Tibial artery (tissue), 4 donors: Measurements from ENCODE around the gene MRPL40.

Source experiments
- DNase-seq, 2 donors: peaks; one replicate each; pipeline ENCODE4 v3.0.0-alpha.2; 2019
- H3K27ac ChIP-seq, 2 donors: fragments of 200-600 bp; sonication (generic) in 1 of 2; 1 replicate in 1 of 2; 2 replicates in 1 of 2; pipeline ENCODE4 v1.5.1; 2018 to 2019; ENCODE audit warnings: mild to moderate bottlenecking in 1 of 2
- H3K27me3 ChIP-seq, 2 donors: fragments of 200-600 bp; sonication (generic) in 1 of 2; one replicate each; pipeline versions ENCODE4 v1.5.1 to v1.6.0; 2016 to 2019
- H3K36me3 ChIP-seq, 3 donors: fragments of 200-600 bp; sonication (generic) in 2 of 3; one replicate each; pipeline ENCODE4 v1.5.1; 2016 to 2019; ENCODE audit warnings: mild to moderate bottlenecking in 2 of 3
- H3K4me1 ChIP-seq, 4 donors: fragments of 200-600 bp; sonication (generic) in 2 of 4; 1 replicate in 3 of 4; 2 replicates in 1 of 4; pipeline ENCODE4 v1.5.1; 2016 to 2019
- H3K4me3 ChIP-seq, 2 donors: fragments of 200-600 bp; sonication (generic) in 1 of 2; 1 replicate in 1 of 2; 2 replicates in 1 of 2; pipeline ENCODE4 v1.5.1; 2018 to 2019; ENCODE audit warnings: mild to moderate bottlenecking in 2 of 2
- H3K9me3 ChIP-seq, 3 donors: fragments of 200-600 bp; sonication (generic) in 1 of 3; one replicate each; pipeline ENCODE4 v1.5.1; 2016 to 2019
- intact Hi-C: fragments of 100-400 bp; cut with DNase I; formaldehyde crosslinking; loops from one replicate; pipeline ENCODE4 v1.15.0; 2023; ENCODE audit warnings: low total_unique reads
- TF ChIP-seq, protein P1 (sequence below), 2 experiments: fragments of 200-600 bp in 1 of 2; fragments of 450-650 bp in 1 of 2; IDR thresholded peaks; one replicate each; pipeline ENCODE4 v1.5.1; 2017 to 2019; ENCODE audit warnings: antibody characterized with exemption in 2 of 2, mild to moderate bottlenecking in 1 of 2, moderate library complexity in 1 of 2

Gene MRPL40

DNA sequence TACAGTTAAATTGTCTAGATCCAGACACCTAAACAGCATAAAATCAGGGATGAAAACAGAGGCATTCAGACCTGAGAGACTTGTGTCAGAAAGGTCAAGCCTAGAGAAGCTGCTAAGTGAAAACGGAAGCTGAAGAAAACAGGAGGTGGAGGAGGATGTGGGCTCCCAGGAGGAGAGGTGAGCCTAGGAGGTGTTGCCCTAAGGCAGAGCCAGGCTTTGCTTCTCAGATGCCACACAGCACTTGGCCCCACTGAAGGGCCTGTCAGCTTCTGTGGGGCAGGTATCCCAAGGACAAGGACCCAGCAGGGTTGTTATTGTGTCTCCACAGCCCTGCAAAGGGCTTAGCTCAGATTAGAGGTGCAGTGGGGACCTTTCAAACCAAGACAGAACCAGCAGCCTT, 32.2 kb downstream of the MRPL40 start:
- DNase-seq = no peak
- Histone ChIP-seq H3K27ac (no peak overlapping the region), H3K9me3 (no peaks in the 10 kb centered on the region), H3K4me3 (no peak overlapping the region), H3K36me3 (peaks cover 69 to 94% (median 87%) of the 10 kb centered on the region in 3 donors), H3K4me1 (no peaks in the 10 kb centered on the region), H3K27me3 (no peaks in the 10 kb centered on the region)
- TF ChIP-seq, protein P1, sequence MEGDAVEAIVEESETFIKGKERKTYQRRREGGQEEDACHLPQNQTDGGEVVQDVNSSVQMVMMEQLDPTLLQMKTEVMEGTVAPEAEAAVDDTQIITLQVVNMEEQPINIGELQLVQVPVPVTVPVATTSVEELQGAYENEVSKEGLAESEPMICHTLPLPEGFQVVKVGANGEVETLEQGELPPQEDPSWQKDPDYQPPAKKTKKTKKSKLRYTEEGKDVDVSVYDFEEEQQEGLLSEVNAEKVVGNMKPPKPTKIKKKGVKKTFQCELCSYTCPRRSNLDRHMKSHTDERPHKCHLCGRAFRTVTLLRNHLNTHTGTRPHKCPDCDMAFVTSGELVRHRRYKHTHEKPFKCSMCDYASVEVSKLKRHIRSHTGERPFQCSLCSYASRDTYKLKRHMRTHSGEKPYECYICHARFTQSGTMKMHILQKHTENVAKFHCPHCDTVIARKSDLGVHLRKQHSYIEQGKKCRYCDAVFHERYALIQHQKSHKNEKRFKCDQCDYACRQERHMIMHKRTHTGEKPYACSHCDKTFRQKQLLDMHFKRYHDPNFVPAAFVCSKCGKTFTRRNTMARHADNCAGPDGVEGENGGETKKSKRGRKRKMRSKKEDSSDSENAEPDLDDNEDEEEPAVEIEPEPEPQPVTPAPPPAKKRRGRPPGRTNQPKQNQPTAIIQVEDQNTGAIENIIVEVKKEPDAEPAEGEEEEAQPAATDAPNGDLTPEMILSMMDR (IDR thresholded peaks at IDR 0.05) = no peak
- intact Hi-C loops = no loop called here

DNA sequence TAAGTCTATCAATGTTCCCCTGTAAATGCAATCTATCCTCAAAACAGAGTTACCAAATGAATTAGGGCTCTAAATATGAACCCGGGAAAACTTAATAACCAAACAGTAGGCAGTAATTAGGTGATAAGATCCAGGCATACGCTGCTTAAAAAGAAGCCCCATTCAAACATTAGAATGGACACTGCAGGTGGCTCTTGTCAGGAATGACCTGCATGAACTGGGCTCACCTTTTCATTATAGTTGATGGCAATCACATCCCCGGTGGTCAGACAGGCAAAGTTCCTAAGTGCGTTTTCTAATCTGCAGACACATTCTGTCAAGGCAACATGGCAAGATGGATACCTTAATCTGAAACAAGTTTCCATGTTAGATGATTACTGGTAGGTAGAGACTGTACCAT, 32.6 kb downstream of the MRPL40 start:
- Histone ChIP-seq H3K36me3 (peaks cover 73 to 94% (median 88%) of the 10 kb centered on the region in 3 donors), H3K4me1 (no peaks in the 10 kb centered on the region), H3K9me3 (no peaks in the 10 kb centered on the region), H3K27ac (no peak overlapping the region), H3K4me3 (no peak overlapping the region), H3K27me3 (no peaks in the 10 kb centered on the region)
- no peak for DNase-seq
- TF ChIP-seq, protein P1 (IDR thresholded peaks at IDR 0.05) = no peak
- intact Hi-C loops = no loop called here

DNA sequence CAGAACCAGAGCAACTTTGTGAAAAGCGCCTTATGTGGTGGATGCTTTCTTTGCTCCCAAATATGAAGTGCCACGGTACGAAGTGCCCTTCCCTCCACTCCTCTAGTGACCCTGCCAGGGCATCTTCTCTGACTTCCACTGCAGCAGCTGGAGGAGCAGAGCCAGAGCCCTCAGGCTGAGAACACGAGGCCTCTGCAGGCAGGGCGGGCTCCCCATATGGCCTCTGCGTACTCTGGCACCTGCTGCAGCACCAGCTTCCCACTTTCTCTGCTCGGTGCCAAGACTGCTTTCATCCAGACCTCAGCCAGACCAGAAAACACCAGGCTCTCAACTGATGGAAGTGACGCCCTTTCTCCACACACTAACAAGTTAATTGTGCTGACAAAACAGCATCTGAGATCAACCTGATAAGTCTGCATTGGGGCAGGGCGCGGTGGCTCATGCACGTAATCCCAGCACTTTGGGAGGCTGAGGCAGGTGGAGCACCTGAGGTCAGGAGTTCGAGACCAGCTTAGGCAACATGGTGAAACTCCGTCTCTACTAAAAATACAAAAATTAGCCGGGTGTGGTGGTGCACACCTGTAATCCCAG, 33.9 kb downstream of the MRPL40 start:
- H3K27ac ChIP-seq = no peak overlapping the region
- intact Hi-C loops = no loop called here

DNA sequence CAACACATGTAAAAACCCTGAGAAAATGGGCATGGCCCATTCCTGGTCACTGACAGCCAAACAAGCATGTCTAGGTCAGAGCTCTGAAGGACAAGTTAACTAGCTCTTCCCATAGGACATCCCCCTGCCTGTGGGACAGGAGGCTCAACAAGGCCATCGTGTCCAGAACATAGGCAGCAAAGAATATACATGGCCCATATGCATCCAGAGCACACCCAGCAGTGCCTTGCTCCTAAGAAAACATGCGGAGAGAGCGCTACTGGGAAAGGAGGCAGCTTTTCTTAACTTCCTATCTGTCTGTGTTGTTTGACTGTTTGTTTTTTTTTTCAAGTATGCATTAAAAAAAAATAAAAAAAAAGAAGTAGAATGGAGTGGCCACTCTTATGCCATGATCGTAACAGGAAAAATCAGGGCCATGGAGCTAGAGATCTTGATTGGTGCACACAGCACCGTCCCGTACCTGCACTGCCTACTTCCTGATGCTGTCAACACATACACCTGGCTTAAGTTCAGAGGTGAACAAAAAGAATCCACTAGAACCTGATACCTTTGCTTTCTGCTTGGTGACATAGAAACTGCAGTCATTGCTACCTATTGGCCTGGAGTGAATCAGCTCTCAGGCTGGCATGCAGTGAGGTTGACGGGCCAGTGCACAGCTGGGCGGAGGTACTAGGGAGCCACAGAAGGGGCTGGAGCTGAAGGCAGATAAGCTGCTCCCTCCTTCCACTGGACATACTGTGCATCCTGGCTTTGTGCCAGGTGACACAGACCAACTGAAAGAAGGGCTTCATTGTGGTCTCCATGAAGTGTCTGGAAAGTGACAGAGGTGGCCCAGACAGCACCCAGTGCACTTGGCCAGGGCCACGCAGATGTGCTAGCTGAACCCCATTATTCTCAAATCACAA, 34.8 kb downstream of the MRPL40 start:
- intact Hi-C loops = no loop called here
- Histone ChIP-seq H3K27ac (no peak overlapping the region), H3K27me3 (no peaks in the 10 kb centered on the region), H3K4me1 (no peaks in the 10 kb centered on the region), H3K36me3 (peaks cover 91 to 96% (median 94%) of the 10 kb centered on the region in 3 donors), H3K4me3 (no peak overlapping the region), H3K9me3 (no peaks in the 10 kb centered on the region)
- TF ChIP-seq, protein P1 (IDR thresholded peaks at IDR 0.05) = no peak
- no peak for DNase-seq

More for the DNA sequence above, 33.9 kb downstream of the MRPL40 start:
- H3K9me3 ChIP-seq = no peaks in the 10 kb centered on the region
- H3K4me1 ChIP-seq = no peaks in the 10 kb centered on the region
- TF ChIP-seq, protein P1 (IDR thresholded peaks at IDR 0.05) = no peak
- no peaks in the 10 kb centered on the region for H3K27me3 ChIP-seq
- H3K4me3 ChIP-seq = no peak overlapping the region
- H3K36me3 ChIP-seq = peaks cover 85 to 94% (median 88%) of the 10 kb centered on the region in 3 donors
- no peak for DNase-seq

DNA sequence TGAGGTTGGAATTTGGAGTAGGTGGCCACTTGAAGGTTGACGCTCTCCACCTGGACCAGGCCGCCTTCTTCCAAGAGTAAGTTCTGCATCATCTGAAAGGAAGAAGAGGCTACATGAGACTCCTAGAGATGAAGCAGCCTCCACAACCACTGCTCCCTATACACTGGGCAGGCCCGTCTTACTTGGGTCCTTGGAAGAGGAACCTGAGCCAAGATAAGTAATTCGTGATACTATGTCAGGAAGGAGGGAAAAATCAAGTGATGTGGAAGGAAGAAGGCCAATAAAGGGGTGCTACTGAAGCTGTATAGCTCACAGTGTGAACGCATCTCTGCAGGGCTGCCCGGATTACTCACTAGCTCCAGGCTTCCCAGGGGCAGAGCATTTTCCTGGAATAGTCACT, 35.6 kb downstream of the MRPL40 start:
- Histone ChIP-seq H3K9me3 (no peaks in the 10 kb centered on the region), H3K27me3 (no peaks in the 10 kb centered on the region), H3K4me3 (no peak overlapping the region), H3K27ac (no peak overlapping the region), H3K36me3 (peaks cover 85 to 97% (median 96%) of the 10 kb centered on the region in 3 donors), H3K4me1 (no peaks in the 10 kb centered on the region)
- intact Hi-C loops = no loop called here
- DNase-seq = no peak
- TF ChIP-seq, protein P1 (IDR thresholded peaks at IDR 0.05) = no peak
